ENCODE results near the gene RNF11.

RNF11 gene

DNA sequence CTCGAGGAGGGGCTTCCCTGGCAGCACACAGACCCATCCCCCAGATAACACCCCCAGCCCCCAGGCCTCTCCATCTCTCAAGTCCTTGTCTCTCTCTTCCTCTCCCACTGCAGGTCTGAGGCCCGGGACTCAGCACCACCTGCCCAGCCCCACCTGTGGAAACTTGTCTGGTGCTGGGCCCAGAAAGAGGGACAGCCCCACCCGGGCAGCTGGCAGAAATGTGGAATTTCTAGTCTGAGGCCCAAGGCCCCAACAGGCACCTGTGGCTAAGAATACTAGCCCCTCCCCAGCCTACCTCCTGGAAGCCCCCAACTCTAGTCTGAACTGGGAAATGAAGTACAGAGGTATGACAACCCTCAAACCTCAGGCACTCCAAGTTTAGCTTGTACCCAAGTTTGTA is 78.9 kb downstream of the RNF11 start:
- DNase-seq (ENCODE audit: low read depth): no peak

DNA sequence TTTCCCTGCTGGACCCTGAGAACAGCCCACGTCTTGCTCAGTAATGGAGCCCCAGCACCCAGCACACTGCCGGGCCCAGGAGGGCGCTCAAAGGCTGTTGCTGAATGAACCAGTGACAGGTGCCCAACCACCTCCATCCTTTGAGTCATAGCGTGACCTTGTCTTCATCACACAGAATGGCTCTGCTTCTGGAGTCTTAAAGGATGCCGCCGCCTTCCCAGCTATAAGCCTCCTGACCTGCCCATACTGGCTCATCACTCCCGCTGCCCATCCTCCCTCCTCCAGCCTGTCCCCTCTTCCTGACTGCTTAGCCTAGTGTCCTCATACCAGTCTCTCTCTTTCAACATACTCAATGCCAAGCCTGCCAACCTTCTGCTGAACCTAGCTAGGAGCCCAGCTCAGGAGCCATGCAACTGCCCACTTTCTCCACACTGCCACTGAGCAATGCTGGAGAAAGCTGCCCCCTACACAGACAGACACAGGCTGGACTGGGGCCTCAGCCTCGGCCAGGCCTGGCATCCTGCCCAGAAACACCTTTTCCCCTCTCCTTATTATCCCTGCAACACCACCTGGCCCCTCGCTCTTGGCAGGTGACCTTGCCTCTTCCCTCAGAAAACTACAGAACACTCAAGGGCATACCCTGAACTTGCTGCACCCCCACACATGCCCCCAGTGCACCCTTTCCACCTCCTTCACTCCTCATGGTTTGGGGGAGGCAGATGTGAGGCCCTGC is 80.2 kb downstream of the RNF11 start:
- no peak for DNase-seq (ENCODE audit: low read depth)

DNA sequence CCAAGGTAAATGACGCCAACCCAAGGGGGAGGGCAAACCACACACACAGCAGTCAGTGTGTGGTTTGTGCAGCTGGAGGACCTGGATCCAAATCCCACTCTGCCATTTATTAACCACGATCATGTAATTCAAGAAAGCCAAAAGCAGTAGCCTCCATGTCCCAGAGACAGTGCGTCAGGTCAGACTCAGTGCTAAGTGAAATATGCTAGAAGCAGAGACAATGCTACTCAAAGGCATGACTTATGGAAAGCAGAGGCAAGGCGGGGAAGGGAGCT is 80.7 kb downstream of the RNF11 start:
- DNase-seq (ENCODE audit: low read depth): no peak

DNA sequence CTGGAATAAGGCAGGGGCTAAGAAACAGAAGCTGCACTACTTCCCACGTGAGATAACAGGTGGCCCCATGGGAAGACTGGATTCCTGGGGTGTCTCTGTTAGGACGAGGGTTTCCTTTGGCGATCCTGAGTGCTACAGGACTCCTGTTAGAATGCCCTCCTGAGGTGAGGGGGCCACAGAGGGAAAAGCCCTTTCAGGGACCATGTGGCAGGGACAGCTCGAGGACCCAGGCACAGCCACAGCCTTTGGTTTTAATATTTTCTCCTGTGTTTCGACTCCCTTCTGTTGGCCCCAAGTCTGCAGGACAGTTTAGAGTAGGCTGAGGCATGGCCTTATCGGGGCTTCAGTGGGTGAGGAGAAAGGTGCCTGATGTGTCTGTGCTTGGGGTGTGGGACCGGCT is 81.7 kb downstream of the RNF11 start:
- DNase-seq (ENCODE audit: low read depth): no peak

DNA sequence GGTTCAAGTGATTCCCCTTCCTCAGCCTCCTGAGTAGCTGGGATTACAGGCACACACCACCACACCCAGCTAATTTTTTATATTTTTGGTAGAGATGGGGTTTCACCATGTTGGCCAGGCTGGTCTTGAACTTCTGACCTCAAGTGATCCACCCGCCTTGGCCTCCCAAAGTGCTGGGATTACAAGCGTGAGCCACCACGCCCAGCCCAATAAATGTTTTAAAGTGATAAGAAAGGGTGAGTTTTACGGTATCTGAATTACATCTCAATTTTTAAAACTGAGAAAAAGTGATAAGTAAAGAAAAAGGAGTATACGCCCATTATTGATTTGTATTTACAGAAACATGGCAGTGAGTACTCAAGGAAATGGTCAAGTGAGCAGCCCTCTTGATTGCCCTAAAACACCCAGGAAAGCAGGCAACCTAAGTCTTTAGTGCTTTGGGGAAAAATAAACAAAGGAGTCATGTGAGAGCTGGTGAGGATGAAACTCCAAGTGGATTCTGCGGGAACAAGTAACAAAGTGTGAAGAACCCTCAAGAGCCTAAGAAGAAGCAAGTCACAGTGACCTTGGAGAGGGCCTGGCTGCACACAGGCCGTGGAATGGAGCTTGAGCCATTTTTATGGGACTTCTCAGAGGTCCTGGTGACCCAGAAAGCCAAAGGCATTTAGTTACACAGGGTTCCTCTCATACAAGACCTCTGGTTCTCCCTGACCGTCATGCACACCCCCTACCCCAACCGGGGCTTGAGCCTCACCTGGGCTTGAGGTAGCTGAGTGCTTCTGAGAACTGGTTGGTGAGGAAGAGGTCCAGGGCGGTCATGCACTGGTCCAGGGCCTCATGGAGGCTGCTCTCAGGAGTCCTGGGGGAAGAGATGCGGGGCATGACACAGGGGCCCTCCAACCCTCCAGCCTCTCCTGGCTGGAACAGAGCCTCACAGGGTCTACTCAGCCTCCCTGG is 85.2 kb downstream of the RNF11 start:
- DNase-seq (ENCODE audit: low read depth): no peak

DNA sequence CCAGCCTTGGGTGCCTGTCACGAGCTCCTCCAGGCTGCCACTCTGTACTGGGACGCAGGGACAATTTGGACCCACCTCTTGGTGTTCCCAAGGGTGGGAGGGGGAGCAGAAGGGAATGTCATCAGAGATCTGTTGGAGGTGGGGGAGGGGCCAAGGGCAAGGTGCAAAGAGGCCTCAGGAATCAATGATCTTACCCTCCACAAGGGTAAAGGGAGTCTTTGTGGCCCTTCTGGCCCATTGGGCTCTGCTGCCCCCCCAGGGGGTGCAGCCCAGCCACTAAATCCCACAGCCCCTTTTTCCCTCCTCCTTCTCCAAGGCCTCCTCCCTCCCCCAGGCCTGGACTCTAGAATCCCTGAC is 85.8 kb downstream of the RNF11 start:
- DNase-seq (ENCODE audit: low read depth): no peak

DNA sequence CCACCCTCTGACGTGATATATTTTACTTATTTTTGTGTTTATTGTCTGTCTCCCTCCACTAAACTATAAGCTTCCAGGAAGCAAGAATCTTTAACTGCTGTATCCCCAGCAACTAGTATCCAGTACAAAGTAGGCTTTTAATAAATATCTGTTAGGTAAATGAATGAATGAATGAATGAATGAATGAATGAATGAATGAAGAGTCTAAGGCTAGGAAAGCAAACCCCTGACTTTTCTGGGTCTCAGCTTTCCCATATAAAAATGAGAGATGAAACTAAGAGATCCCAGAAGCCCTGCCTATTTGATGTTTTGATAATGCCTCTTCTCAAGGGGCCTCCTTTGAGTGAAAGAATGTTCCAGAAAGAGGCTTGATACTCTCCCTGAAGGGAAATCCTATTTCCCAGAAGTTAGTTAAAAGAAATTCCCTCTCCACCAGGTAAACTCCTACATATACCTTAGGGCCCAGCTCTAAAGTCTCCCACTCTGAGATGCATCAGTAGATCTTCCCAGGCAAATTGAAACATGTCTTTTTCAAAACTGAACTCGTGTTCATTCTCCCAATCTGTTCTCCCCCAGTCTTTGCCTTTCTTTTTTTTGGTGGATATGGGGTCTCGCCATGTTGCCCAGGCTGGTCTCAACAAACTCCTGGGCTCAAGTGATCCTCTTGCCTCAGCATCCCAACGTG is 86.5 kb downstream of the RNF11 start:
- DNase-seq (ENCODE audit: low read depth): no peak

Data from stimulated activated CD4-positive, alpha-beta T cell treated with anti-CD3 and anti-CD28 coated beads, Interleukin-2, amount 100 ng/mL, for 4 hours (primary cell).